Adrenal gland (tissue), 5 donors: ENCODE results near the gene CORO7.

Experiments
- POLR2A ChIP-seq, 2 donors: fragments of 450-650 bp; IDR thresholded peaks; one replicate each; pipeline ENCODE4 v1.6.1; 2017; ENCODE audit warnings: antibody characterized with exemption in 2 of 2, mild to moderate bottlenecking in 2 of 2, moderate library complexity in 1 of 2
- TF ChIP-seq, protein P1 (sequence below), 6 experiments: fragments of 450-650 bp in 4 of 6; fragments of 200-600 bp in 2 of 6; sonication (generic) in 1 of 6; IDR thresholded peaks; 1 replicate in 5 of 6; 2 replicates in 1 of 6; pipeline versions ENCODE4 v1.5.1 to v1.8.0; 2016 to 2021; ENCODE audit warnings: antibody characterized with exemption in 6 of 6, mild to moderate bottlenecking in 2 of 6, moderate library complexity in 1 of 6
- donor health status: DM: no; HTN: no; CAD: no.

DNA sequence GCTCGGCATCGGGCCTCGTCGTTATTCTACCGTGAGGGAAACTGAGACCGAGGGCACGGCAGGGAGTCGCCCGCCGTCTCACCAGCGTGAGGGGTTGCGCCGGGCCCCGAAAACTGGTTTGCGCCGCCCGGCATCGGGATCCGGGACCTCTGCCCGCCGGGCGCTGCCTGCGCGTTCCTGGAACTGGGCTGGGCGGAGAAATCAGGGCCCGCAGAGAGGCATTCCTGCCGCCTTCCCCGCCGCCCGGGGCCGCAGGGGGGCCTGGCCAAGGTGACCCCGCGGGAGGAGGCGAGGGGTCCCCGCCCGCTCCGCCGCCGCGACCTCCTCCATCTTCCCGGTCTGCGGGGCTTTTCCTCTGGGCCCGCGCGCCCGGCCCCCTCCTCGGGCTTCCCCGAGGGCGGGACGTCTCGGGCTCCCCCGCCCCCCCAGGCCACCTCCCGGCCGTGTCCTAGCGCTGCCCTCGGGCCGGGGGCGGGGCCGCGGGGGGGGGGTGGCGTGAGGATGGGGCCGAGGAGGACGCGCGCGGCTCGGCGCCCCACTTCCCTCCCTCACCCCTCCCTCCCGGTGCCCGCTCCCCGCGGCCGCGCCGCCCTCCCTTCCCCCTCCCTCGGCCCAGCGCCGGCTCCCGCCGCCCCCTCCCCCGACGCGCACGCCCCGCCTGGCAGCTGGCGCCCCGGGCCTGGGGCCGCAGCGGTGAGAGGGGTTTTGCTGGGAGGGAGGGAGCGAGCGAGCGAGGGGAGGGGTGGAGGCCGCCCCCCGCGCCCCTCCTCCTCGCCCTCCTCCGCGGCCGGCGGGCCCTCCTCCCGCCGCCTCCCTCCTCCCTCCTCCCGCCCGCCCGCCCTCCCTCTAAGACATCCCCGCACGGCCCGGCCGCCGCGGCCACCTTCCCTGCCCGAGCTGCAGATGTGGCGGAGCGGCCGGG lies 100.9 kb downstream of the CORO7 start, which contains the start of gene GLIS2:
- peak in 1 of 2 donors; percentile 48 for TF ChIP-seq POLR2A (IDR thresholded peaks at IDR 0.05)
- TF ChIP-seq, protein P1, sequence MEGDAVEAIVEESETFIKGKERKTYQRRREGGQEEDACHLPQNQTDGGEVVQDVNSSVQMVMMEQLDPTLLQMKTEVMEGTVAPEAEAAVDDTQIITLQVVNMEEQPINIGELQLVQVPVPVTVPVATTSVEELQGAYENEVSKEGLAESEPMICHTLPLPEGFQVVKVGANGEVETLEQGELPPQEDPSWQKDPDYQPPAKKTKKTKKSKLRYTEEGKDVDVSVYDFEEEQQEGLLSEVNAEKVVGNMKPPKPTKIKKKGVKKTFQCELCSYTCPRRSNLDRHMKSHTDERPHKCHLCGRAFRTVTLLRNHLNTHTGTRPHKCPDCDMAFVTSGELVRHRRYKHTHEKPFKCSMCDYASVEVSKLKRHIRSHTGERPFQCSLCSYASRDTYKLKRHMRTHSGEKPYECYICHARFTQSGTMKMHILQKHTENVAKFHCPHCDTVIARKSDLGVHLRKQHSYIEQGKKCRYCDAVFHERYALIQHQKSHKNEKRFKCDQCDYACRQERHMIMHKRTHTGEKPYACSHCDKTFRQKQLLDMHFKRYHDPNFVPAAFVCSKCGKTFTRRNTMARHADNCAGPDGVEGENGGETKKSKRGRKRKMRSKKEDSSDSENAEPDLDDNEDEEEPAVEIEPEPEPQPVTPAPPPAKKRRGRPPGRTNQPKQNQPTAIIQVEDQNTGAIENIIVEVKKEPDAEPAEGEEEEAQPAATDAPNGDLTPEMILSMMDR (IDR thresholded peaks at IDR 0.05) = peak in 2 of 6 experiments; percentile 5 to 22
